ENCODE measurements around the gene TMEM80.
A peak's percentile ranks its signal among the peaks of the same experiment; 100 is the strongest.
"Not testable (repeated sequence)": the region's sequence is repeated elsewhere in the genome, so short reads cannot be mapped to it uniquely, and the experiment has no call there.

Gene TMEM80

GRCh38 chr11:695538-696248 lies at the start of gene TMEM80:
Gene TMEM80 (plus strand): TSS chr11:695816. CDS start chr11:695828, 12 bp downstream.
- CTCF ChIA-PET, result interaction anchor here (0.9 to 1.3 kb wide), 4 partner anchors 22 to 136 kb away, joined by 3 to 4 read pairs (median 3); partner anchors contain the start of gene TALDO1
- TF ChIP-seq ARNT (IDR thresholded peaks at IDR 0.05), result no peak
- TF ChIP-seq ZNF384 (IDR thresholded peaks at IDR 0.05), result no peak
- TF ChIP-seq BHLHE40 (IDR thresholded peaks at IDR 0.05; ENCODE audit: borderline replicate concordance), result no peak
- no peak for TF ChIP-seq FOXA1 (IDR thresholded peaks at IDR 0.05)
- no peak for TF ChIP-seq L3MBTL2 (conservative IDR thresholded peaks at IDR 0.05)
- TF ChIP-seq CTBP1 (IDR thresholded peaks at IDR 0.05; ENCODE audit: borderline replicate concordance), result no peak
- TF ChIP-seq NFRKB (IDR thresholded peaks at IDR 0.05), result no peak
- TF ChIP-seq SUZ12 (IDR thresholded peaks at IDR 0.05), result no peak
- no peak for TF ChIP-seq SP1 (IDR thresholded peaks at IDR 0.05)
- no peak for TF ChIP-seq ELF4 (IDR thresholded peaks at IDR 0.05)
- TF ChIP-seq TARDBP (IDR thresholded peaks at IDR 0.05), result no peak
- no peak for TF ChIP-seq HDGF (IDR thresholded peaks at IDR 0.05; ENCODE audit: borderline replicate concordance)
- TF ChIP-seq FOXM1 (IDR thresholded peaks at IDR 0.05; ENCODE audit: borderline replicate concordance), result no peak
- TF ChIP-seq LEF1 (IDR thresholded peaks at IDR 0.05; ENCODE audit: borderline replicate concordance), result no peak
- TF ChIP-seq FOXK2 (IDR thresholded peaks at IDR 0.05), result no peak
- TF ChIP-seq PKNOX1 (IDR thresholded peaks at IDR 0.05), result no peak
- POLR2A ChIA-PET, result interaction anchor here (0.8 to 1.5 kb wide), 8 partner anchors 14 to 160 kb away, joined by 3 to 4 read pairs (median 4); partner anchors contain the start of genes HRAS and TALDO1
- DNase-seq (ENCODE audit: extremely low spot score), result peak; percentile 93

DNA sequence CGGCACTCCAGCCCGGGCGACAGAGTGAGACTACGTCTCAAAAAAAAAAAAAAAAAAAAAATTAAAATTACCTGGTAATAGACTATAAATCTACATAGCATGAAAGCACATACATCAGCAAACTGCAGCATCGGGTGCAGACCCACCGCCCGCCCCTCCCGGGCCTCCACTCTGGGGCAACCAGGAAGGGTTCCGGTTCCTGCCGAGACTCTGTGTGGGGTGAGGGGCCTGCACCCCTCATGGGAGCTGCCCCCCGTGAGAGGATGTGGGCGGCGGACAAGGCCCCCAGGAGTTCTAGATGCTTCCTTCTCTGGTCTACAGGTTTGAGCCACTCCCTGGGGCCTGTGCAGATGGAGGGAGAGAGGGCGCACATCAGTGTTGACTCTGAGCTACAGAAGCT lies 49.4 kb upstream of the TMEM80 start:
- ChIA-PET POLR2A (no interaction called here), CTCF (interaction anchor here (0.7 kb wide), 1 partner anchor 92 kb away, joined by 4 read pairs; no protein-coding TSS in a partner anchor)
- no peak for TF ChIP-seq PKNOX1 (IDR thresholded peaks at IDR 0.05)
- no peak for TF ChIP-seq ZNF384 (IDR thresholded peaks at IDR 0.05)
- TF ChIP-seq SP1 (IDR thresholded peaks at IDR 0.05), result no peak
- TF ChIP-seq ELF4 (IDR thresholded peaks at IDR 0.05), result no peak
- TF ChIP-seq BHLHE40 (IDR thresholded peaks at IDR 0.05; ENCODE audit: borderline replicate concordance), result no peak
- TF ChIP-seq L3MBTL2 (conservative IDR thresholded peaks at IDR 0.05), result no peak
- DNase-seq (ENCODE audit: extremely low spot score), result no peak

DNA sequence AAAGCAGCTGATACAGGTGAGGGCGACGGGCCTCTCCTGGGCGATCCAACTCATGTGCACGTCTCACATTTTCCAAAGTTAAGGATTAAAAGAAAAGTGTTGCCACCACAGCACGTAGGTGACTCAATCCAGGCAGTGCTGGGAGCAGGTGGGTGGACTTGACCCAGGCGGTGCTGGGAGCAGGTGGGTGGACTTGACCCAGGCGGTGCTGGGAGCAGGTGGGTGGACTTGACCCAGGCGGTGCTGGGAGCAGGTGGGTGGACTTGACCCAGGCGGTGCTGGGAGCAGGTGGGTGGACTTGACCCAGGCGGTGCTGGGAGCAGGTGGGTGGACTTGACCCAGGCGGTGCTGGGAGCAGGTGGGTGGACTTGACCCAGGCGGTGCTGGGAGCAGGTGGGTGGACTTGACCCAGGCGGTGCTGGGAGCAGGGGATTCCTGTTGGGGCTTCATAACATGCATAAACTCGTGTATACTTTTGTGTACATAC lies 47.9 kb upstream of the TMEM80 start:
- POLR2A ChIA-PET; DNase-seq (ENCODE audit: extremely low spot score); CTCF ChIA-PET: not testable (repeated sequence)

GRCh38 chr11:650482-650881 lies 45.1 kb upstream of the TMEM80 start:
- no peak for DNase-seq (ENCODE audit: extremely low spot score)
- POLR2A ChIA-PET, result no interaction called here
- no peak for TF ChIP-seq FOXM1 (IDR thresholded peaks at IDR 0.05; ENCODE audit: borderline replicate concordance)
- CTCF ChIA-PET, result no interaction called here

DNA sequence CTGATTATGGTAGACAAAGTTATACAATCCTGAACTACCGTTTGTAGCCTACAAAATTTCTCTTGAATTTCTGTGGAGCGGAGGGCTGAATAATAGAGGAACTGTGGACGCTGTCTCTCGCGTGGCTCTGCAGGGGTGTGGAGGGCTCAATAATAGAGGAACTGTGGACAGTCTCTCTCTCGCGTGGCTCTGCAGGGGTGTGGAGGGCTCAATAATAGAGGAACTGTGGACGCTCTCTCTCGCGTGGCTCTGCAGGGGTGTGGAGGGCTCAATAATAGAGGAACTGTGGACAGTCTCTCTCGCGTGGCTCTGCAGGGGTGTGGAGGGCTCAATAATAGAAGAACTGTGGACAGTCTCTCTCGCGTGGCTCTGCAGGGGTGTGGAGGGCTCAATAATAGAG lies 42.5 kb upstream of the TMEM80 start:
- POLR2A ChIA-PET; CTCF ChIA-PET; DNase-seq (ENCODE audit: extremely low spot score): not testable (repeated sequence)

GRCh38 chr11:653837-654236 lies 41.8 kb upstream of the TMEM80 start:
- DNase-seq (ENCODE audit: extremely low spot score), result no peak
- ChIA-PET POLR2A (no interaction called here), CTCF (no interaction called here)
- no peak for TF ChIP-seq CTBP1 (IDR thresholded peaks at IDR 0.05; ENCODE audit: borderline replicate concordance)
- no peak for TF ChIP-seq HDGF (IDR thresholded peaks at IDR 0.05; ENCODE audit: borderline replicate concordance)
- no peak for TF ChIP-seq ZNF384 (IDR thresholded peaks at IDR 0.05)
- no peak for TF ChIP-seq LEF1 (IDR thresholded peaks at IDR 0.05; ENCODE audit: borderline replicate concordance)
- TF ChIP-seq ARNT (IDR thresholded peaks at IDR 0.05), result no peak
- no peak for TF ChIP-seq ELF4 (IDR thresholded peaks at IDR 0.05)
- no peak for TF ChIP-seq SP1 (IDR thresholded peaks at IDR 0.05)
- TF ChIP-seq SUZ12 (IDR thresholded peaks at IDR 0.05), result no peak

DNA sequence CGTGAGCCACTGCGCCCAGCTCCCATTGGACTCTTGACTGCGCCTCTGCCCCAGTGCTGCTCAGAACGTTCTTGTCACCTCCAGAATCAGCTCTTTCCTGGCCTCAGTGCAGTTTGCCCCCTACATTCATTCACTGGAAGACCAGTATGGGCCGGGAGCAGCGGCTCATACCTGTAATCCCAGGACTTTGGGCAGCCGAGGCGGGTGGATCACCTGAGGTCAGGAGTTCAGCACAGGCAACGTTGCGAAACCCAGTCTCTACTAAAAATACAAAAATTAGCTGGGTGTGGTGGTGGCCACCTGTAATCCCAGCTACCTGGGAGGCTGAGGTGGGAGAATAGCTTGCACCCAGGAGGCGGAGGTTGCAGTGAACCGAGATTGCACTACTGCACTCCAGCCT lies 41.2 kb upstream of the TMEM80 start:
- DNase-seq (ENCODE audit: extremely low spot score); POLR2A ChIA-PET: not testable (repeated sequence)
- CTCF ChIA-PET, result interaction anchor here (1.7 kb wide), 1 partner anchor 69 kb away, joined by 7 read pairs; no protein-coding TSS in a partner anchor

GRCh38 chr11:655036-655726 lies 40.4 kb upstream of the TMEM80 start:
- DNase-seq (ENCODE audit: extremely low spot score), result no peak
- ChIA-PET CTCF (interaction anchor here (1.7 kb wide), 1 partner anchor 68 kb away, joined by 7 read pairs; no protein-coding TSS in a partner anchor), POLR2A (no interaction called here)
- no peak for TF ChIP-seq HDGF (IDR thresholded peaks at IDR 0.05; ENCODE audit: borderline replicate concordance)
